Lung (tissue), 12 donors: ENCODE results near the gene ALDH5A1. TPM values are rescaled to one million over a fixed set of nuclear protein-coding genes. Genes with fewer than 3 reads are reported as not detected.

Source experiments
- ATAC-seq: fragments of 200-7000 bp; cut with Tn5 transposase; one replicate; pipeline ENCODE4 v1.9.1; 2020; ENCODE audit warnings: moderate number of reproducible peaks; ENCODE audit not compliant: insufficient read depth, low FRiP score
- DNase-seq, 3 donors: peaks; one replicate each; pipeline ENCODE4 v3.0.0-alpha.2; 2013 to 2017
- H3K27ac ChIP-seq, 2 donors: one replicate each; pipeline ENCODE4 v1.5.1; 2013; ENCODE audit warnings: mild to moderate bottlenecking in 2 of 2, moderate library complexity in 2 of 2, control low read depth in 1 of 2, inconsistent platforms in 1 of 2, low read depth in 1 of 2, low read length in 1 of 2
- H3K27me3 ChIP-seq, 3 donors: one replicate each; pipeline ENCODE4 v1.5.1; 2013; ENCODE audit warnings: low read length in 2 of 3; ENCODE audit not compliant: control insufficient read depth in 3 of 3, insufficient read depth in 3 of 3
- H3K36me3 ChIP-seq, 4 donors: one replicate each; pipeline ENCODE4 v1.5.1; 2013; ENCODE audit warnings: low read length in 4 of 4, mild to moderate bottlenecking in 1 of 4, moderate library complexity in 1 of 4; ENCODE audit not compliant: control insufficient read depth in 4 of 4, insufficient read depth in 4 of 4
- H3K4me1 ChIP-seq, 5 donors: one replicate each; pipeline ENCODE4 v1.5.1; 2013; ENCODE audit warnings: low read length in 5 of 5, mild to moderate bottlenecking in 2 of 5, moderate library complexity in 1 of 5; ENCODE audit not compliant: control insufficient read depth in 5 of 5, insufficient read depth in 5 of 5
- H3K4me3 ChIP-seq: one replicate; pipeline ENCODE4 v1.5.1; 2013; ENCODE audit warnings: mild to moderate bottlenecking, control low read depth, moderate library complexity
- H3K9ac ChIP-seq, 2 donors: one replicate each; pipeline ENCODE4 v1.5.1; 2013; ENCODE audit warnings: low read length in 2 of 2, control low read depth in 1 of 2; ENCODE audit not compliant: insufficient read depth in 1 of 2
- H3K9me3 ChIP-seq, 4 donors: one replicate each; pipeline ENCODE4 v1.5.1; 2013; ENCODE audit warnings: low read length in 3 of 4, mild to moderate bottlenecking in 1 of 4, moderate library complexity in 1 of 4; ENCODE audit not compliant: control insufficient read depth in 4 of 4, insufficient read depth in 3 of 4
- WGBS, 2 donors: extraction: QIAGEN DNeasy Blood & Tissue Kit; methylation state at CpG; one replicate each; pipeline ENCODE4 v1.1.7; 2013; 5-methylcytosine and 5-hydroxymethylcytosine counted together
- polyA plus RNA-seq, 2 donors: library from polyadenylated mRNA; stranded (reverse); fragments of 200-250 nt; gene quantifications; one replicate each; pipeline ENCODE4 v1.2.1, GENCODE V29; 2013
- total RNA-seq, 2 donors: library from RNA; depleted of rRNA in 1 of 2; stranded (reverse); fragments of >200 nt in 1 of 2; gene quantifications; one replicate each; pipeline ENCODE4 v1.2.1, GENCODE V29; 2014 to 2021
- TF ChIP-seq, protein P1 (sequence below): IDR thresholded peaks from 2 replicates; pipeline ENCODE4 v1.5.1; 2012; ENCODE audit warnings: mild to moderate bottlenecking; ENCODE audit errors: control extremely low read depth, extremely low read depth
- donor health status: control.
- donor health status: control.
- donor health status: Bipolar disorder and iron deficiency.
- donor health status: healthy.
- donor health status: DM: yes; HTN: yes; CAD: no.

ALDH5A1 gene
- total and polyA plus RNA-seq, 4 donors = 3.1 to 12.8 (median 9.5) TPM

DNA sequence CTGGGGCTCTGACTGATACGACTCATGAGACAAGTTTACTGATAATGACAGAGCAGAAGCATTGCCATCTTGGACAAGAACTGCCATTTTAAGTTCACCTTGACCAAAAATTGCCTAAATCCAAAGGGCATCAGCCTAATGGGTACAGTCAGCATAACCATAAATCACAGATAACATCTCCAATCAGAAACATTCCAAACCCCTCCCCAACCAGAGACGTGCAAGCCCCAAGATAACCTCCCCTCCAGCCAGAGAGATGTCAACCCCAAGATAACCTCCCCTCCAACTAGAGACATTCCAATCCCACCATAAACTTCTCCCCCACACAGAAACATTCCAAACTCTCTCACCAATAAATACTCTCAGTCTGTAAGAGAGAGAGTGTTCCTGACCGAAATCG is 15.9 kb upstream of the ALDH5A1 start:
- TF ChIP-seq, protein P1, sequence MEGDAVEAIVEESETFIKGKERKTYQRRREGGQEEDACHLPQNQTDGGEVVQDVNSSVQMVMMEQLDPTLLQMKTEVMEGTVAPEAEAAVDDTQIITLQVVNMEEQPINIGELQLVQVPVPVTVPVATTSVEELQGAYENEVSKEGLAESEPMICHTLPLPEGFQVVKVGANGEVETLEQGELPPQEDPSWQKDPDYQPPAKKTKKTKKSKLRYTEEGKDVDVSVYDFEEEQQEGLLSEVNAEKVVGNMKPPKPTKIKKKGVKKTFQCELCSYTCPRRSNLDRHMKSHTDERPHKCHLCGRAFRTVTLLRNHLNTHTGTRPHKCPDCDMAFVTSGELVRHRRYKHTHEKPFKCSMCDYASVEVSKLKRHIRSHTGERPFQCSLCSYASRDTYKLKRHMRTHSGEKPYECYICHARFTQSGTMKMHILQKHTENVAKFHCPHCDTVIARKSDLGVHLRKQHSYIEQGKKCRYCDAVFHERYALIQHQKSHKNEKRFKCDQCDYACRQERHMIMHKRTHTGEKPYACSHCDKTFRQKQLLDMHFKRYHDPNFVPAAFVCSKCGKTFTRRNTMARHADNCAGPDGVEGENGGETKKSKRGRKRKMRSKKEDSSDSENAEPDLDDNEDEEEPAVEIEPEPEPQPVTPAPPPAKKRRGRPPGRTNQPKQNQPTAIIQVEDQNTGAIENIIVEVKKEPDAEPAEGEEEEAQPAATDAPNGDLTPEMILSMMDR = no peak
- ATAC-seq (no peak), DNase-seq (no peak)
- Histone ChIP-seq H3K9me3 (no peaks in the 10 kb centered on the region), H3K36me3 (no peaks in the 10 kb centered on the region), H3K9ac (no peak overlapping the region), H3K4me1 (no peaks in the 10 kb centered on the region), H3K4me3 (no peak overlapping the region), H3K27ac (no peak overlapping the region), H3K27me3 (no peaks in the 10 kb centered on the region)
- WGBS, 2 donors = 77 to 85% methylated on average over 4 of the region's 4 CpGs

DNA sequence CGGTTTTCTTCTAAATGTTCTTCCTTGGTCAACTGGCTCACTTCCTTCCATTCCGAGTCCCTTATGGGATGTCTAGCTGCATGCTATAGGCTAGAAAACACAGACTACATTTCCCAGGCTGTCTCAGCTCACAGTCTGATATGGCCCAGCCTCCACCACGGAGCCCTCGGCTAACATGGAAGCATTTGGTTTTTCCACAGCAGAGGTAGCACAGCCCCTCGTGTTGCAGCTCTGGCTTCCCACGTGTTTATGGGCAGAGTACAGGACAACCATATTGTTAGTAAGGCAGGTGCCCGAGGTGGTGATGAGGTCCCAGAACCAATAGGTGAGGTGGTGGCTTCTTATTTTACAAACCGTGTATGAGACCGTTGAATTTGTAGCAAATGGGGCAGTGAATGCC is 14.1 kb upstream of the ALDH5A1 start:
- 86 to 90% methylated on average over 9 of the region's 9 CpGs for WGBS, 2 donors
- H3K27me3 ChIP-seq = no peaks in the 10 kb centered on the region
- H3K9ac ChIP-seq = no peak overlapping the region
- no peak overlapping the region for H3K27ac ChIP-seq
- no peak overlapping the region for H3K4me3 ChIP-seq
- no peaks in the 10 kb centered on the region for H3K36me3 ChIP-seq
- H3K9me3 ChIP-seq = no peaks in the 10 kb centered on the region
- DNase-seq = no peak
- TF ChIP-seq, protein P1 = no peak
- no peaks in the 10 kb centered on the region for H3K4me1 ChIP-seq
- no peak for ATAC-seq

DNA sequence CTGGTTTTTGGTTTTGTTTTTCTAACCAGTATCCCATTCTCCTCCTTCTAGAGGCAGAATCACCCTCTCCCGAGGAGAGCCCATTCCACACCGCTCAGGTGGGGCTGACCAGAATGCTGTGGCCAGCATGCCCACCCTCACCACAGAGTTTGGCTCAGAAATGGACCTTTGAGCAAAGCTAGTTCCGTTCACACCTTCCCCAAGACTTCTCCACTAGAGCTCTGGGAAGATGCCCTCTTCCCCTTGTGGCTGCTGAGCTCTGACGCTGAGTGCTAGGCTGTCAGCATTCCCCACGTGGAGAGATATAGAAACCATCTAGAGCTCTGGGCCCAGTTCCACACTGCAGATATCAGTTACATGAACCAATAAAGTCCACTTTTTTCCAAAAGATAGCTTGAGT is 13.3 kb upstream of the ALDH5A1 start:
- ATAC-seq = no peak
- no peak for DNase-seq
- WGBS, 2 donors = 86 to 89% methylated on average over 5 of the region's 5 CpGs

More for the DNA sequence above, 13.3 kb upstream of the ALDH5A1 start:
- no peaks in the 10 kb centered on the region for H3K9me3 ChIP-seq
- no peak overlapping the region for H3K27ac ChIP-seq
- no peak overlapping the region for H3K9ac ChIP-seq
- no peaks in the 10 kb centered on the region for H3K4me1 ChIP-seq
- TF ChIP-seq, protein P1 = no peak
- no peaks in the 10 kb centered on the region for H3K27me3 ChIP-seq
- H3K4me3 ChIP-seq = no peak overlapping the region
- H3K36me3 ChIP-seq = no peaks in the 10 kb centered on the region
